WERI-Rb-1 (cell line): Measurements from ENCODE around the gene KRTAP6-3.

Experiments used
- DNase-seq: peaks from one replicate; pipeline ENCODE4 v3.0.0-alpha.2; 2020
- H3K27ac ChIP-seq: fragments of 250-450 bp; sonication (Bioruptor Pico); 2 replicates; pipeline ENCODE4 v1.5.1; 2020; ENCODE audit warnings: mild to moderate bottlenecking, moderate library complexity
- H3K27me3 ChIP-seq: fragments of 250-450 bp; sonication (Bioruptor Pico); 2 replicates; pipeline ENCODE4 v1.5.1; 2021; ENCODE audit warnings: mild to moderate bottlenecking, low read depth, moderate library complexity; ENCODE audit not compliant: insufficient read depth, severe bottlenecking
- H3K36me3 ChIP-seq: fragments of 250-450 bp; sonication (Bioruptor Pico); 2 replicates; pipeline ENCODE4 v1.5.1; 2020; ENCODE audit warnings: mild to moderate bottlenecking, moderate library complexity
- H3K4me3 ChIP-seq: 2 replicates; pipeline ENCODE4 v1.5.1; 2011; ENCODE audit warnings: low read depth, mild to moderate bottlenecking, control low read depth, low read length
- H3K9me3 ChIP-seq: fragments of 250-450 bp; sonication (Bioruptor Pico); 2 replicates; pipeline ENCODE4 v1.5.1; 2021; ENCODE audit warnings: mild to moderate bottlenecking, moderate library complexity; ENCODE audit not compliant: severe bottlenecking
- TF ChIP-seq, protein P1 (sequence below): IDR thresholded peaks from 2 replicates; pipeline ENCODE4 v1.5.1; 2011; ENCODE audit warnings: low read depth, mild to moderate bottlenecking, control low read depth, inconsistent platforms, low read length

The KRTAP6-3 gene

DNA sequence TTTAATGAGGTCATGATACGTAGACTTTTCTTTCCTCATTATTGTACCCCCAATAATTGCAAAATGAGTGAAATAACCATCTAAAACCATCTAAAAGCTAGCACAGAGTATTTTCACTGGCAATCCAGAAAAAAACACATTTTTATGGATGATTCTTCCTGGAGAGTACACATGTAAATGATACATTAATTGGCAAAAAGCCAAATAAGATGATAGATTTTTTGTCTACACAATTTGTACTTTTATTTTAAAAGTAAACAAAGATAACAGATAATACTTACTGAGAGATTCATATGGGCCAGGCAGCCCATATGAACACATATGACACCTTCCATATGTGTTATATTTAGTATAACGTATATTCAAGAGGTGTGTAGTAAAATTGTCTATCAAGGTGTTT is 28.6 kb upstream of the KRTAP6-3 start:
- Histone ChIP-seq H3K9me3 (no peaks in the 10 kb centered on the region), H3K36me3 (no peaks in the 10 kb centered on the region), H3K27me3 (peaks cover 64% of the 10 kb centered on the region), H3K27ac (no peak overlapping the region), H3K4me3 (no peak overlapping the region)
- TF ChIP-seq, protein P1, sequence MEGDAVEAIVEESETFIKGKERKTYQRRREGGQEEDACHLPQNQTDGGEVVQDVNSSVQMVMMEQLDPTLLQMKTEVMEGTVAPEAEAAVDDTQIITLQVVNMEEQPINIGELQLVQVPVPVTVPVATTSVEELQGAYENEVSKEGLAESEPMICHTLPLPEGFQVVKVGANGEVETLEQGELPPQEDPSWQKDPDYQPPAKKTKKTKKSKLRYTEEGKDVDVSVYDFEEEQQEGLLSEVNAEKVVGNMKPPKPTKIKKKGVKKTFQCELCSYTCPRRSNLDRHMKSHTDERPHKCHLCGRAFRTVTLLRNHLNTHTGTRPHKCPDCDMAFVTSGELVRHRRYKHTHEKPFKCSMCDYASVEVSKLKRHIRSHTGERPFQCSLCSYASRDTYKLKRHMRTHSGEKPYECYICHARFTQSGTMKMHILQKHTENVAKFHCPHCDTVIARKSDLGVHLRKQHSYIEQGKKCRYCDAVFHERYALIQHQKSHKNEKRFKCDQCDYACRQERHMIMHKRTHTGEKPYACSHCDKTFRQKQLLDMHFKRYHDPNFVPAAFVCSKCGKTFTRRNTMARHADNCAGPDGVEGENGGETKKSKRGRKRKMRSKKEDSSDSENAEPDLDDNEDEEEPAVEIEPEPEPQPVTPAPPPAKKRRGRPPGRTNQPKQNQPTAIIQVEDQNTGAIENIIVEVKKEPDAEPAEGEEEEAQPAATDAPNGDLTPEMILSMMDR: no peak
- DNase-seq: no peak

- Histone ChIP-seq H3K27me3 (peaks cover 72% of the 10 kb centered on the region), H3K27ac (no peak overlapping the region), H3K4me3 (no peak overlapping the region), H3K36me3 (no peaks in the 10 kb centered on the region), H3K9me3 (no peaks in the 10 kb centered on the region)
- no peak for DNase-seq
- TF ChIP-seq, protein P1: no peak
Observed at GRCh38 chr21:30567617-30568016, 24.6 kb upstream of the KRTAP6-3 start.

DNA sequence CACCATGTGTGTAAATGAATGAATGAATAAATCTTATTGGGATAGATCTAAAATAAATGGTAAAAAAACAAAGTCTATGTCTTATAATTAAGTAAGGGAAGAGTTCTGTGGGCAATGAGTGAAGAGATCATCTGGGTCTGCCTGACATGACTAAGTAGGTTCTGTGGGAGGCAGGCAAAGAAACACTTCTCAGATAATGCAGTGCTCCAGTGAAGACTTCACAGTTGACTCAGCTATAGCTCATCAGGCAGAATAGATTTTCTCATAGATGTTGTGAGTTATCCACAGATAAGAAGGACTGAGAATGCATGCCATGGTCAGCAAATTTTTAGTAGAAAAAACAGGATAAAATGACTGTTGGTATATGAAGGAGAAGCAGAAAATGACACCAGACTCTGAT is 14.5 kb upstream of the KRTAP6-3 start:
- peaks cover 92% of the 10 kb centered on the region for H3K27me3 ChIP-seq
- no peak overlapping the region for H3K27ac ChIP-seq
- H3K4me3 ChIP-seq: no peak overlapping the region
- no peaks in the 10 kb centered on the region for H3K9me3 ChIP-seq
- TF ChIP-seq, protein P1: no peak
- no peak for DNase-seq
- no peaks in the 10 kb centered on the region for H3K36me3 ChIP-seq

GRCh38 chr21:30579346-30579745 is 12.9 kb upstream of the KRTAP6-3 start:
- Histone ChIP-seq H3K27ac (no peak overlapping the region), H3K9me3 (no peaks in the 10 kb centered on the region), H3K27me3 (peaks cover 92% of the 10 kb centered on the region), H3K4me3 (no peak overlapping the region), H3K36me3 (no peaks in the 10 kb centered on the region)
- TF ChIP-seq, protein P1: no peak
- DNase-seq: no peak

- H3K27ac ChIP-seq: no peak overlapping the region
- H3K36me3 ChIP-seq: no peaks in the 10 kb centered on the region
- H3K9me3 ChIP-seq: no peaks in the 10 kb centered on the region
- H3K4me3 ChIP-seq: no peak overlapping the region
- no peak for DNase-seq
- peaks cover 91% of the 10 kb centered on the region for H3K27me3 ChIP-seq
- TF ChIP-seq, protein P1: no peak
Observed at GRCh38 chr21:30580132-30580531, 12.1 kb upstream of the KRTAP6-3 start.

- no peak for DNase-seq
- H3K4me3 ChIP-seq: no peak overlapping the region
- no peaks in the 10 kb centered on the region for H3K36me3 ChIP-seq
- H3K27me3 ChIP-seq: peaks cover 80% of the 10 kb centered on the region
- TF ChIP-seq, protein P1: no peak
- H3K9me3 ChIP-seq: no peaks in the 10 kb centered on the region
- no peak overlapping the region for H3K27ac ChIP-seq
Observed at GRCh38 chr21:30582870-30583269, 9.4 kb upstream of the KRTAP6-3 start.
